Upper lobe of left lung (tissue), 4 donors: ENCODE data around the gene ATP11A.

ENCODE experiments used
- POLR2A ChIP-seq, 4 donors: fragments of 450-650 bp; IDR thresholded peaks; one replicate each; pipeline ENCODE4 v1.5.1; 2016 to 2017; ENCODE audit warnings: antibody characterized with exemption in 4 of 4, mild to moderate bottlenecking in 2 of 4
- POLR2AphosphoS5 ChIP-seq, 2 donors: sonication (generic); formaldehyde crosslinking; IDR thresholded peaks; one replicate each; pipeline ENCODE4 v1.5.1; 2017; ENCODE audit warnings: antibody characterized with exemption in 2 of 2

DNA sequence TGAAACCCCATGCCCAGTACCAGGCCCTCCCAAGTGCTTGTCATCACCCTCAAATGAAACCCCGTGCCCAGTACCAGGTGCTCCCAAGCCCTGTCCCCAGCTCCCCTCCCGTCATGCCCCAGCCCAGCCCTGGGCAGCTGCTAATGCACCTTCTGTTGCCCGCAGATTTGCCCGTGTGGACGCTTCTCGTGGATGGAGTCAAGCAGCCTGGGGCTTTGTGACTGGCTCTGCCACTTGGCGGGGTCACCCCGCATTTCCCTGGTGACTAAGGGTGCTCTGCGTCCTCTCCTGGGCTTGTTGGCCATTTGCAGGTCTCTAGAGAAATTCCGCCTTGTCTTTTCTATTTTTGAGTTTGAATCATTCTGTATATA lies 82.7 kb downstream of the ATP11A start:
- TF ChIP-seq POLR2AphosphoS5 (IDR thresholded peaks at IDR 0.05) = no peak
- no peak for TF ChIP-seq POLR2A (IDR thresholded peaks at IDR 0.05)
